Natural killer cell (primary cell): ENCODE measurements around the gene EBF3. TPM values are rescaled to one million over a fixed set of nuclear protein-coding genes. Genes with fewer than 3 reads are reported as not detected.

Experiments used
- ATAC-seq, 3 donors: fragments of 150-1000 bp in 2 of 3; fragments of 200-7000 bp in 1 of 3; cut with Tn5 transposase; 1 replicate in 1 of 3; 2 replicates in 2 of 3; pipeline ENCODE4 v1.10.0; 2021; ENCODE audit warnings: mild to moderate bottlenecking in 2 of 3, moderate library complexity in 2 of 3
- DNase-seq, 2 donors: peaks; one replicate each; pipeline versions ENCODE4 v3.0.0 to v3.0.0-alpha.2; 2013 to 2021; ENCODE audit warnings: mixed read lengths in 1 of 2
- H3K27ac ChIP-seq: one replicate; pipeline ENCODE4 v1.5.1; 2013; ENCODE audit warnings: mild to moderate bottlenecking, low read length
- H3K27me3 ChIP-seq: one replicate; pipeline ENCODE4 v1.6.1; 2013; ENCODE audit warnings: low read length; ENCODE audit not compliant: control insufficient read depth, insufficient read depth
- H3K36me3 ChIP-seq: one replicate; pipeline ENCODE4 v1.6.1; 2013; ENCODE audit warnings: low read length; ENCODE audit not compliant: control insufficient read depth, insufficient read depth
- H3K4me1 ChIP-seq: one replicate; pipeline ENCODE4 v1.6.1; 2013; ENCODE audit warnings: low read length; ENCODE audit not compliant: control insufficient read depth, insufficient read depth
- H3K4me3 ChIP-seq: one replicate; pipeline ENCODE4 v1.5.1; 2013; ENCODE audit warnings: low read length
- H3K9me3 ChIP-seq: one replicate; pipeline ENCODE4 v1.6.1; 2013; ENCODE audit warnings: low read length; ENCODE audit not compliant: control insufficient read depth, insufficient read depth
- H3K27ac Mint-ChIP-seq, 2 donors: one replicate each; pipeline ENCODE4 v1.8.0; 2022; ENCODE audit warnings: mild to moderate bottlenecking in 2 of 2, mixed read lengths in 2 of 2, moderate library complexity in 1 of 2
- H3K27me3 Mint-ChIP-seq, 2 donors: one replicate each; pipeline ENCODE4 v1.8.0; 2022; ENCODE audit warnings: low read depth in 2 of 2, mixed read lengths in 2 of 2
- H3K36me3 Mint-ChIP-seq: one replicate; pipeline ENCODE4 v1.8.0; 2022; ENCODE audit warnings: mixed read lengths
- H3K4me1 Mint-ChIP-seq, 2 donors: one replicate each; pipeline ENCODE4 v1.8.0; 2022; ENCODE audit warnings: mixed read lengths in 2 of 2
- H3K4me3 Mint-ChIP-seq: one replicate; pipeline ENCODE4 v1.8.0; 2022; ENCODE audit warnings: mild to moderate bottlenecking, moderate library complexity, mixed read lengths
- H3K9me3 Mint-ChIP-seq, 2 donors: one replicate each; pipeline ENCODE4 v1.8.0; 2022; ENCODE audit warnings: mixed read lengths in 2 of 2
- CTCF ChIP-seq: fragments of 200-600 bp; IDR thresholded peaks from one replicate; pipeline ENCODE4 v1.8.0; 2022; ENCODE audit warnings: antibody characterized with exemption
- WGBS: methylation state at CpG from one replicate; pipeline ENCODE4 v1.1.7; 2013; ENCODE audit warnings: missing lambda C conversion rate; ENCODE audit not compliant: insufficient coverage; 5-methylcytosine and 5-hydroxymethylcytosine counted together
- intact Hi-C: fragments of 100-400 bp; cut with micrococcal nuclease; formaldehyde crosslinking; loops from one replicate; pipeline ENCODE4 v1.14.2; 2022
- total RNA-seq, 4 donors: library from RNA; stranded (reverse); fragments of 120-200 nt in 1 of 4; gene quantifications; one replicate each; pipeline versions ENCODE4 v1.2.3 to v1.2.4, GENCODE V29; 2013 to 2022

Gene EBF3
- total RNA-seq, 3 donors from 2014 or later (not counting 1 experiment from before 2014, with no cell fraction given): not detected

DNA sequence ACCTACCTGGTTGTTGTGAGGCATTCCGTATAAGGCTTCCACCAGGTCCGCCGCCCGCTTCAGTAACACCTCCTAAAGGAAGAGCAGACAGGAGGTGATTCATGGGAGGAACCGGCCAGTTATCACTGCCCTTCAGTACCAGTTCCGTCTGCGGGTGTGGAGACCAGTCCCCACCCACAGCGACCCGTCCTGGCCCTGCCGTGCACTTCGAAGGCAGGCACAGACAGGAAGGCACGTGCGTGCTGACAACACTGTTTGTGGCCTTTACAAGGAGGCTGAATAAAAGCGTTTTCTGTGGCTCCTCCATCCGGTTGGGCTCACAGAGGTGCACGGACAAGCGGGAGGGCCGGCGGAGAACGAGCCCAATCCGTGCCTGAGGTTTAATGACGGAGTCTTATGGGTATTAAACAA lies 120.9 kb downstream of the EBF3 start:
- no peak overlapping the region for H3K27ac ChIP-seq
- 90% methylated on average over 22 of the region's 22 CpGs for WGBS
- no peaks in the 10 kb centered on the region for H3K27me3 Mint-ChIP-seq
- H3K4me3 Mint-ChIP-seq: no peak overlapping the region
- no peaks in the 10 kb centered on the region for H3K36me3 ChIP-seq
- intact Hi-C loops: no loop called here
- DNase-seq (no peak), ATAC-seq (no peak)
- H3K27ac Mint-ChIP-seq: no peak overlapping the region
- H3K27me3 ChIP-seq: no peaks in the 10 kb centered on the region
- no peaks in the 10 kb centered on the region for H3K4me1 Mint-ChIP-seq
- no peaks in the 10 kb centered on the region for H3K9me3 Mint-ChIP-seq
- no peaks in the 10 kb centered on the region for H3K9me3 ChIP-seq
- no peak overlapping the region for H3K4me3 ChIP-seq
- TF ChIP-seq CTCF: no peak
- H3K36me3 Mint-ChIP-seq: no peaks in the 10 kb centered on the region
- H3K4me1 ChIP-seq: no peaks in the 10 kb centered on the region

GRCh38 chr10:129842031-129842430 lies 122.0 kb downstream of the EBF3 start:
- no peaks in the 10 kb centered on the region for H3K9me3 Mint-ChIP-seq
- no peaks in the 10 kb centered on the region for H3K27me3 ChIP-seq
- TF ChIP-seq CTCF: no peak
- 95% methylated on average over 21 of the region's 21 CpGs for WGBS
- no peaks in the 10 kb centered on the region for H3K36me3 Mint-ChIP-seq
- H3K4me3 ChIP-seq: no peak overlapping the region
- H3K27me3 Mint-ChIP-seq: no peaks in the 10 kb centered on the region
- no peaks in the 10 kb centered on the region for H3K9me3 ChIP-seq
- intact Hi-C loops: no loop called here
- no peak overlapping the region for H3K27ac Mint-ChIP-seq
- no peaks in the 10 kb centered on the region for H3K4me1 Mint-ChIP-seq
- no peaks in the 10 kb centered on the region for H3K4me1 ChIP-seq
- H3K4me3 Mint-ChIP-seq: no peak overlapping the region
- no peak overlapping the region for H3K27ac ChIP-seq
- no peaks in the 10 kb centered on the region for H3K36me3 ChIP-seq
- DNase-seq (no peak), ATAC-seq (no peak)

- 92% methylated on average over 9 of the region's 9 CpGs for WGBS
- H3K36me3 ChIP-seq: no peaks in the 10 kb centered on the region
- DNase-seq (no peak), ATAC-seq (no peak)
- Mint-ChIP-seq H3K4me1 (no peaks in the 10 kb centered on the region), H3K4me3 (no peak overlapping the region), H3K27me3 (no peaks in the 10 kb centered on the region), H3K36me3 (no peaks in the 10 kb centered on the region), H3K9me3 (no peaks in the 10 kb centered on the region), H3K27ac (no peak overlapping the region)
- H3K27me3 ChIP-seq: no peaks in the 10 kb centered on the region
- H3K27ac ChIP-seq: no peak overlapping the region
- H3K4me1 ChIP-seq: no peaks in the 10 kb centered on the region
- no peak for TF ChIP-seq CTCF
- H3K9me3 ChIP-seq: no peaks in the 10 kb centered on the region
- no peak overlapping the region for H3K4me3 ChIP-seq
- intact Hi-C loops: no loop called here
Observed at GRCh38 chr10:129841590-129841989, 122.5 kb downstream of the EBF3 start.

DNA sequence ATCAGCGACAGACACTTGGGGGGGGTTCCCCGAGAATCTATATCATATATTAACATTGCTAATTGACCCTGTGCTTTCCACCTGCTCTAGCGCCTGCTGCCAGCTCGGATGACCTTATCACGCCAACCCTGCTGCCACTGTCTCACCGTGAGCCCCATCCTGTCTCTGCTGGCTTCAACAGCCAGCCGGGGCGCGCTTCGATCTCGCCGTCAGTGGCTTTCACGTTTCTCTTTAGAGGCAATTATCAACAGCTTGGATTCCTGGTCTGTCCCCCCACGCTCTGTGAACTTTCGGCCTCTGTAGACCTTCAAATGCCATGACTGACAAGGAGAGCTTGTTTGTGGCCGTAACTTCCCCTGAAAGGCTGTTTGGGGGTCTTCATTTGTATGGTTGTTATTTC lies 123.0 kb downstream of the EBF3 start:
- Histone ChIP-seq H3K27me3 (no peaks in the 10 kb centered on the region), H3K27ac (no peak overlapping the region), H3K4me3 (no peak overlapping the region), H3K4me1 (no peaks in the 10 kb centered on the region), H3K9me3 (no peaks in the 10 kb centered on the region), H3K36me3 (no peaks in the 10 kb centered on the region)
- no peak for DNase-seq
- ATAC-seq: no peak
- Mint-ChIP-seq H3K36me3 (no peaks in the 10 kb centered on the region), H3K27me3 (no peaks in the 10 kb centered on the region), H3K27ac (no peak overlapping the region), H3K4me1 (no peaks in the 10 kb centered on the region), H3K9me3 (no peaks in the 10 kb centered on the region), H3K4me3 (no peak overlapping the region)
- no peak for TF ChIP-seq CTCF
- intact Hi-C loops: no loop called here
- 94% methylated on average over 16 of the region's 16 CpGs for WGBS
